Peyer's patch (tissue), 4 donors: ENCODE results near the gene ROBO2. TPM values are rescaled to one million over a fixed set of nuclear protein-coding genes. Genes with fewer than 3 reads are reported as not detected.

Experiments used
- DNase-seq, 3 donors: peaks; one replicate each; pipeline ENCODE4 v3.0.0-alpha.2; 2017 to 2019
- H3K27ac ChIP-seq, 4 donors: fragments of 200-600 bp; sonication (generic); one replicate each; pipeline ENCODE4 v1.5.1; 2016 to 2019
- H3K27me3 ChIP-seq, 2 donors: fragments of 200-600 bp; sonication (generic); one replicate each; pipeline ENCODE4 v1.5.1; 2019
- H3K36me3 ChIP-seq, 3 donors: fragments of 200-600 bp; sonication (generic); one replicate each; pipeline ENCODE4 v1.5.1; 2016 to 2019
- H3K4me1 ChIP-seq, 4 donors: fragments of 200-600 bp; sonication (generic); one replicate each; pipeline ENCODE4 v1.5.1; 2016 to 2019
- H3K4me3 ChIP-seq, 4 donors: fragments of 200-600 bp; sonication (generic); 1 replicate in 3 of 4; 2 replicates in 1 of 4; pipeline ENCODE4 v1.5.1; 2016 to 2019; ENCODE audit warnings: mild to moderate bottlenecking in 1 of 4
- H3K9me3 ChIP-seq, 4 donors: fragments of 200-600 bp; sonication (generic); one replicate each; pipeline ENCODE4 v1.5.1; 2016 to 2019; ENCODE audit warnings: mild to moderate bottlenecking in 1 of 4
- POLR2A ChIP-seq, 2 donors: fragments of 450-650 bp; IDR thresholded peaks; one replicate each; pipeline ENCODE4 v1.5.1; 2017; ENCODE audit warnings: antibody characterized with exemption in 2 of 2, mild to moderate bottlenecking in 2 of 2, moderate library complexity in 2 of 2
- total RNA-seq, 4 donors: library from RNA; depleted of rRNA; stranded (reverse); fragments of >200 nt; gene quantifications; one replicate each; pipeline ENCODE4 v1.1.0, GENCODE V29; 2016
- TF ChIP-seq, protein P1 (sequence below), 6 experiments: fragments of 450-650 bp in 4 of 6; fragments of 200-600 bp in 2 of 6; sonication (generic) in 1 of 6; IDR thresholded peaks; one replicate each; pipeline ENCODE4 v1.5.1; 2017 to 2019; ENCODE audit warnings: antibody characterized with exemption in 6 of 6, mild to moderate bottlenecking in 3 of 6, moderate library complexity in 1 of 6

ROBO2 gene
- total RNA-seq, 4 donors from 2014 or later = 1.1 to 5.4 (median 3.4) TPM

DNA sequence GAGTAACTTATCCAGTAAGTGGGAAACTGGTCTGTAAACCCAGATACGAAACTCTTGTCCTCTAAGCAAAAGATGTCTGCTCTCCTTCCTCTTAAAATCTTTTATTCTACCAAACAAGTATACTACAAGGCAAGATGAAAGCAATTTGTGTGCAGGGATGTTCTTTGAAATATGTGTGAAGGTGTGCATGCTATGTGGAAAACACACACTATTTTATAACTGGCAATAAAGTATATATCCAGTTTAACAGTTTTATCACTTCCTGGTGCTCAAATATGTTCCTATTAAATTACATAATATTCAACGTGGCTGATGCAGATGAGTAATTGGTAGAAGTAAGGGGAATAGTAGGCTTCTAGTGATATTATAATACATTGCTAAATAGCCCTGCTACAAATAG is 566.5 kb downstream of the ROBO2 start:
- TF ChIP-seq, protein P1, sequence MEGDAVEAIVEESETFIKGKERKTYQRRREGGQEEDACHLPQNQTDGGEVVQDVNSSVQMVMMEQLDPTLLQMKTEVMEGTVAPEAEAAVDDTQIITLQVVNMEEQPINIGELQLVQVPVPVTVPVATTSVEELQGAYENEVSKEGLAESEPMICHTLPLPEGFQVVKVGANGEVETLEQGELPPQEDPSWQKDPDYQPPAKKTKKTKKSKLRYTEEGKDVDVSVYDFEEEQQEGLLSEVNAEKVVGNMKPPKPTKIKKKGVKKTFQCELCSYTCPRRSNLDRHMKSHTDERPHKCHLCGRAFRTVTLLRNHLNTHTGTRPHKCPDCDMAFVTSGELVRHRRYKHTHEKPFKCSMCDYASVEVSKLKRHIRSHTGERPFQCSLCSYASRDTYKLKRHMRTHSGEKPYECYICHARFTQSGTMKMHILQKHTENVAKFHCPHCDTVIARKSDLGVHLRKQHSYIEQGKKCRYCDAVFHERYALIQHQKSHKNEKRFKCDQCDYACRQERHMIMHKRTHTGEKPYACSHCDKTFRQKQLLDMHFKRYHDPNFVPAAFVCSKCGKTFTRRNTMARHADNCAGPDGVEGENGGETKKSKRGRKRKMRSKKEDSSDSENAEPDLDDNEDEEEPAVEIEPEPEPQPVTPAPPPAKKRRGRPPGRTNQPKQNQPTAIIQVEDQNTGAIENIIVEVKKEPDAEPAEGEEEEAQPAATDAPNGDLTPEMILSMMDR (IDR thresholded peaks at IDR 0.05) = no peak
- TF ChIP-seq POLR2A (IDR thresholded peaks at IDR 0.05) = no peak
- H3K36me3 ChIP-seq = no peaks in the 10 kb centered on the region
- no peak overlapping the region for H3K4me3 ChIP-seq
- no peaks in the 10 kb centered on the region for H3K9me3 ChIP-seq
- DNase-seq = no peak
- no peaks in the 10 kb centered on the region for H3K4me1 ChIP-seq
- no peaks in the 10 kb centered on the region for H3K27me3 ChIP-seq
- H3K27ac ChIP-seq = no peak overlapping the region

DNA sequence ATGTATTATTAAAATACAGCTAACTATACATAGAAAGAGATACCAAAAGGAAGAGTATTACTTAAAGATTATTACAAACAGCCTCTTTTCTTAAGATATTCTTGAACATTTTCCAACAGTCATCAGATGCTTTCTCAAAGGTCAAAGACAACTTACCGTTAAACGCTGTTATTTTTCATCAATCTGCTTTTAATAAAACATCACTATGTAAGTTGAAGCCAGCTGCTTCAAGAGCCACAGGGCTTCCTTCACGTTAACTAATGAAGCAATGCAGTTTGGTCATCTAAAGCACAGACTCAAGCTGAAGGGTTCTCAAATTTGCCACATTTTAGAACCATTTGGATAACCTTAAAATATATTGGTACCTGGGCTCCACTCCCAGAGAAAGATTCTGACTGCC is 578.8 kb downstream of the ROBO2 start:
- Histone ChIP-seq H3K4me3 (no peak overlapping the region), H3K4me1 (no peaks in the 10 kb centered on the region), H3K9me3 (no peaks in the 10 kb centered on the region), H3K36me3 (no peaks in the 10 kb centered on the region), H3K27me3 (no peaks in the 10 kb centered on the region), H3K27ac (no peak overlapping the region)
- DNase-seq = no peak
- TF ChIP-seq, protein P1 (IDR thresholded peaks at IDR 0.05) = no peak
- TF ChIP-seq POLR2A (IDR thresholded peaks at IDR 0.05) = no peak

DNA sequence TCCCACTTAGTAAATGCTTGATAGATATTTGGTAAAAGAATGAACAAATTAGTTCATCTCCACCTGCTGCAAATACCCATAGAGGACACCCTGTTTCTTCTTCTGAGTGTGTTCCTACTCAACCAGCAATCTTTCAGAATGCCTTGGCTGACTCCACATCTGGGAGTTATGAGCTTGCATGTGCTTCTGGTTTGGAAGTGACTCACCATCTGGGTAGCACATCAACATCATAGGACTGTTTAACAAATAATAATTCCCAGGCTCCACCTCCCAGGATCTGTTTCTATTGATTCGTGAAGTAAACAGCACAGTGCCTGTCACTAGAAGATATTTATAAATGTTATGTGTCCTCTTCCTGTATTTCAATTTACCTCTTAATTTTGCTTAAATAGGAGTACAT is 580.1 kb downstream of the ROBO2 start:
- Histone ChIP-seq H3K36me3 (no peaks in the 10 kb centered on the region), H3K4me3 (no peak overlapping the region), H3K27ac (no peak overlapping the region), H3K4me1 (no peaks in the 10 kb centered on the region), H3K9me3 (no peaks in the 10 kb centered on the region), H3K27me3 (no peaks in the 10 kb centered on the region)
- TF ChIP-seq, protein P1 (IDR thresholded peaks at IDR 0.05) = no peak
- TF ChIP-seq POLR2A (IDR thresholded peaks at IDR 0.05) = no peak
- no peak for DNase-seq

DNA sequence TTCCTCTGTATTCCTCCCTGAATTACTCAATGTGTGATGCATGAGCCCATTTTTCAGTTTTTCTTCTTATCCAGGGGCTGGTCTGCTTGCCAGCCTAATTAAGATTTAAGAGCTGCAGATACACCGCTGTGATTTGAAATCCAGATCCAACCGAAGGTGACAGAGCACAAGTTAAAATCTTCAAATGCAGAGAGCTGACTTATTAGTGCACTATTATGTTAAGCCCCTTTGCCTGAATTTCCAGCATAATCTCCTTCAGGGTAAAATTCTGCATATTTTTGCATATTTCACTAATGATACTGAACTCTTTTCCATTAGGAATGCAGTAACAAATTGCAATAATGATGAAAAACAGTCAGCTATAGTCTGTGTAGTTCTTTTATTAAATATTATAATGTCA is 583.6 kb downstream of the ROBO2 start:
- no peak overlapping the region for H3K27ac ChIP-seq
- no peak for DNase-seq
- no peak overlapping the region for H3K4me3 ChIP-seq
- TF ChIP-seq POLR2A (IDR thresholded peaks at IDR 0.05) = no peak
- TF ChIP-seq, protein P1 (IDR thresholded peaks at IDR 0.05) = no peak
- H3K9me3 ChIP-seq = no peaks in the 10 kb centered on the region
- no peaks in the 10 kb centered on the region for H3K36me3 ChIP-seq
- no peaks in the 10 kb centered on the region for H3K27me3 ChIP-seq
- no peaks in the 10 kb centered on the region for H3K4me1 ChIP-seq

DNA sequence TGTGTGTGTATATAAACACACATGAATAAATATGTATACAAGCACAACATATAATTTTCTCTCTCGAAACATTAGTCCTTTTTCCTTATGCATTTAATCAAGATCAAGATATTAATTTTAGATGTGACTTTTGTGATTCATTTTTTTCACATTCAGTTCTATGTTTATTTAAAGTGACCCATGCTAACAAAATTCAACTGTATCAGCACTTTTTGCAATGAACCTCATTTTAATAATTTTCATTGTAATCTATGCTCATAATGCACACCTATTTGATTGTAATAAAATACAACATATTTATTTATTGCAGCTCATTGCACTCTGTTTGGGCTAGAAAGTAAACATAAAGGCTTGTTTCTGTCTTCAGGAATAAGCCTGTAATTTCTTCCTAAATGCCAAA is 586.3 kb downstream of the ROBO2 start:
- Histone ChIP-seq H3K4me1 (no peaks in the 10 kb centered on the region), H3K27me3 (no peaks in the 10 kb centered on the region), H3K36me3 (no peaks in the 10 kb centered on the region), H3K9me3 (no peaks in the 10 kb centered on the region), H3K27ac (no peak overlapping the region), H3K4me3 (no peak overlapping the region)
- no peak for DNase-seq
- no peak for TF ChIP-seq POLR2A (IDR thresholded peaks at IDR 0.05)
- TF ChIP-seq, protein P1 (IDR thresholded peaks at IDR 0.05) = no peak

DNA sequence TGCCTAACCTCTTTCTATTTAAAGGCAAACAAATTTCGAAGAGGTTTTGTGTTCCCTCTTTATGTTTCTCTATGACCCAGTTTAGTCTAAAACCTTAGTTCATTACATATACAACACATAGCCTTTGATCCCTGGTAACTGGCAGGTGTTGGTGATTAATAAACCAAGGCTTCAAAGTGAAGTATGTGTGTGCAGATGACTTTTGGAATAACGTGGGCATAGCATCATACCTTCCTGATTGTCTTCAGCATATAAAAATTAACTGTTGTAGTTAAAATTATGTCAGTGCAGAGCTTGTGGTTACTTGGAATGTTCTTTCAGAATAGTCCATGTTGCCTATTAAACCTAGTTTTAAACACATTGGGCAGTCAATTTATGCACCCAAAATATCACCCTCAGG is 608.3 kb downstream of the ROBO2 start:
- no peaks in the 10 kb centered on the region for H3K9me3 ChIP-seq
- H3K4me1 ChIP-seq = no peaks in the 10 kb centered on the region
- TF ChIP-seq, protein P1 (IDR thresholded peaks at IDR 0.05) = no peak
- TF ChIP-seq POLR2A (IDR thresholded peaks at IDR 0.05) = no peak
- DNase-seq = no peak
- no peak overlapping the region for H3K27ac ChIP-seq
- H3K36me3 ChIP-seq = no peaks in the 10 kb centered on the region
- no peaks in the 10 kb centered on the region for H3K27me3 ChIP-seq
- H3K4me3 ChIP-seq = no peak overlapping the region
